Esophagus squamous epithelium (tissue), 4 donors: ENCODE data around the gene GABARAPL2.

Experiments
- POLR2A ChIP-seq, 4 donors: fragments of 450-650 bp; IDR thresholded peaks; one replicate each; pipeline ENCODE4 v1.6.1; 2017; ENCODE audit warnings: antibody characterized with exemption in 4 of 4, mild to moderate bottlenecking in 4 of 4, moderate library complexity in 3 of 4
- TF ChIP-seq, protein P1 (sequence below), 6 experiments: fragments of 450-650 bp in 4 of 6; fragments of 200-600 bp in 2 of 6; sonication (generic) in 2 of 6; IDR thresholded peaks; one replicate each; pipeline ENCODE4 v1.5.1; 2016 to 2019; ENCODE audit warnings: antibody characterized with exemption in 6 of 6, mild to moderate bottlenecking in 4 of 6, moderate library complexity in 4 of 6

DNA sequence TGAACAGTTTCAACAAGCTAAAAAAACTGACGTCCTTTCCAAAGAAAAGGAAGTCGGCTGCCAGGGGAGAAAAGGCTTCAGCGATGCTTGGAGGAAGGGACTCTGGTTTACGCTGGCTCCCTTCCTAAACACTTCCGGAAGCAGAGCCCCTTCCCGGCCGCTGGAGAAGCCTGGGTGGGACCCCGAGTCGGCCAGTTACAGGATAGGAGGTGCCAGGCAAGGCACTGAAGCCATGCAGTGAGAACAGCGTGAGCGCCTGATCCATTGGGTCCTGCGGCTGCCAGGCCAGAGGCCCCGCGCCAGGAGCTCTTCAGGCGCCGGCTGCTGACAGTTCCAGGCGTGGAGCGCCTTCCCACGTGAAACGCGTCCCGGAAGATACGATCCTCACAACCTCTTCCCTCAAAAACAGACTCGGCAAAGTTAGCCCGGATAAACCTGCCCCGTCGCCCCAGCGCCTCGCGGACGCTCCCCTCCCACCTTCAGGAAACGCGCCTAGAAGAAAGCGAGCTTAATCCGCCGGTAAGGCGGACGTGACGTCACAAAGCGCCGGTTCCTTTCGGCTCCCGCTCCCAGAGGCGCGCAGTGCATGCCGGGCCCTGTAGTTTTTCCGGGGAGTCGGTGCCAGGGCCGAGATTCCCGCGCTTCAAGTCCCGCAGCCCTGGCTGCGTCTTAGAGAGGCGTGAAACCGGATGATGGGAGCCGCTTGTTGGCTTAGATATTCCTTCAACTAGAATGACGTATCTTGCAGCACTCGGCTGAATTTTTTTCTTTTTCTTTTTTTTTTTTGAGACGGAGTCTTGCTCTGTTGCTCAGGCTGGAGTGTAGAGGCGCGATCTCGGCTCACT lies 56.8 kb downstream of the GABARAPL2 start, which contains the start of gene ADAT1:
- TF ChIP-seq, protein P1, sequence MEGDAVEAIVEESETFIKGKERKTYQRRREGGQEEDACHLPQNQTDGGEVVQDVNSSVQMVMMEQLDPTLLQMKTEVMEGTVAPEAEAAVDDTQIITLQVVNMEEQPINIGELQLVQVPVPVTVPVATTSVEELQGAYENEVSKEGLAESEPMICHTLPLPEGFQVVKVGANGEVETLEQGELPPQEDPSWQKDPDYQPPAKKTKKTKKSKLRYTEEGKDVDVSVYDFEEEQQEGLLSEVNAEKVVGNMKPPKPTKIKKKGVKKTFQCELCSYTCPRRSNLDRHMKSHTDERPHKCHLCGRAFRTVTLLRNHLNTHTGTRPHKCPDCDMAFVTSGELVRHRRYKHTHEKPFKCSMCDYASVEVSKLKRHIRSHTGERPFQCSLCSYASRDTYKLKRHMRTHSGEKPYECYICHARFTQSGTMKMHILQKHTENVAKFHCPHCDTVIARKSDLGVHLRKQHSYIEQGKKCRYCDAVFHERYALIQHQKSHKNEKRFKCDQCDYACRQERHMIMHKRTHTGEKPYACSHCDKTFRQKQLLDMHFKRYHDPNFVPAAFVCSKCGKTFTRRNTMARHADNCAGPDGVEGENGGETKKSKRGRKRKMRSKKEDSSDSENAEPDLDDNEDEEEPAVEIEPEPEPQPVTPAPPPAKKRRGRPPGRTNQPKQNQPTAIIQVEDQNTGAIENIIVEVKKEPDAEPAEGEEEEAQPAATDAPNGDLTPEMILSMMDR (IDR thresholded peaks at IDR 0.05) = peak in 2 of 6 experiments; percentile 9 to 56
- peak in 3 of 4 donors; percentile 82 to 91 (median 88) for TF ChIP-seq POLR2A (IDR thresholded peaks at IDR 0.05)
